SK-N-SH (cell line): ENCODE measurements around the gene MAD1L1. TPM values are rescaled to one million over a fixed set of nuclear protein-coding genes. Genes with fewer than 3 reads are reported as not detected.

Experiments used
- CTCF ChIA-PET: fragments of 300-600, 350-600 bp; formaldehyde crosslinking; extraction: SDS; loops from one replicate; lab custom pipeline; 2021; lab: Yijun Ruan, JAX
- POLR2A ChIA-PET: fragments of 350-600 bp; sonication (Branson Sonifier 250); formaldehyde crosslinking; extraction: SDS; loops from one replicate; lab custom pipeline; 2020; ENCODE audit warnings: antibody characterized with exemption, inconsistent platforms; lab: Yijun Ruan, JAX
- DNase-seq: peaks from one replicate; pipeline ENCODE4 v3.0.0; 2012
- H2AFZ ChIP-seq: fragments of 200-600 bp; sonication (generic); 2 replicates; pipeline ENCODE4 v1.8.1; 2016; ENCODE audit warnings: antibody characterized with exemption, mild to moderate bottlenecking, low read depth
- H3F3A ChIP-seq: fragments of 200-600 bp; sonication (generic); replicated peaks from 2 replicates; pipeline ENCODE3; 2016; ENCODE audit warnings: antibody characterized with exemption, mild to moderate bottlenecking; ENCODE audit not compliant: insufficient read depth
- H3K27ac ChIP-seq, 2 experiments: fragments of 200-500 bp in 1 of 2; fragments of 200-600 bp in 1 of 2; sonication (Bioruptor generic) in 1 of 2; sonication (generic), shearing (Covaris generic) in 1 of 2; 2 replicates each; pipeline versions ENCODE4 v1.5.1 to v1.6.1; 2014 to 2016; ENCODE audit warnings: low read depth in 2 of 2, inconsistent platforms in 1 of 2, low read length in 1 of 2, mild to moderate bottlenecking in 1 of 2, mixed read lengths in 1 of 2
- H3K27me3 ChIP-seq: fragments of 200-600 bp; sonication (generic), shearing (Covaris generic); 2 replicates; pipeline ENCODE4 v1.6.1; 2016; ENCODE audit warnings: mixed run types; ENCODE audit not compliant: insufficient read depth
- H3K36me3 ChIP-seq, 2 experiments: fragments of 200-500 bp in 1 of 2; fragments of 200-600 bp in 1 of 2; sonication (Bioruptor generic) in 1 of 2; sonication (generic) in 1 of 2; replicated peaks in 1 of 2; 2 replicates each; pipeline versions ENCODE3 to v1.5.1; 2014 to 2016; ENCODE audit warnings: low read length in 1 of 2, mild to moderate bottlenecking in 1 of 2; ENCODE audit not compliant: insufficient read depth in 2 of 2, control insufficient read depth in 1 of 2
- H3K4me1 ChIP-seq, 2 experiments: fragments of 200-500 bp in 1 of 2; fragments of 200-600 bp in 1 of 2; sonication (Bioruptor generic) in 1 of 2; sonication (generic), shearing (Covaris generic) in 1 of 2; 2 replicates each; pipeline versions ENCODE4 v1.5.1 to v1.6.1; 2014 to 2016; ENCODE audit warnings: low read depth in 1 of 2, low read length in 1 of 2, mixed run types in 1 of 2; ENCODE audit not compliant: insufficient read depth in 2 of 2, control insufficient read depth in 1 of 2
- H3K4me2 ChIP-seq: fragments of 200-600 bp; sonication (generic), shearing (Covaris generic); 2 replicates; pipeline ENCODE4 v1.6.1; 2017; ENCODE audit warnings: mixed run types
- H3K4me3 ChIP-seq, 2 experiments: fragments of 200-500 bp in 1 of 2; fragments of 200-600 bp in 1 of 2; sonication (Bioruptor generic) in 1 of 2; sonication (generic), shearing (Covaris generic) in 1 of 2; 2 replicates each; pipeline versions ENCODE4 v1.5.1 to v1.8.1; 2014 to 2016; ENCODE audit warnings: low read depth in 2 of 2, inconsistent platforms in 1 of 2, low read length in 1 of 2, mild to moderate bottlenecking in 1 of 2, mixed read lengths in 1 of 2, moderate library complexity in 1 of 2
- H3K79me2 ChIP-seq: fragments of 200-600 bp; sonication (generic); 2 replicates; pipeline ENCODE4 v1.8.1; 2017; ENCODE audit warnings: mild to moderate bottlenecking; ENCODE audit not compliant: insufficient read depth
- H3K9ac ChIP-seq: fragments of 200-600 bp; sonication (generic); 2 replicates; pipeline ENCODE4 v1.6.1; 2017; ENCODE audit warnings: mixed run types
- H3K9me2 ChIP-seq: fragments of 200-600 bp; sonication (generic); 2 replicates; pipeline ENCODE4 v1.6.1; 2017; ENCODE audit warnings: mixed run types
- H3K9me3 ChIP-seq: fragments of 200-600 bp; sonication (generic); 2 replicates; pipeline ENCODE4 v1.6.1; 2017; ENCODE audit warnings: mixed run types, mild to moderate bottlenecking, moderate library complexity
- H4K20me1 ChIP-seq: fragments of 200-600 bp; sonication (generic); 2 replicates; pipeline ENCODE4 v1.6.1; 2017; ENCODE audit warnings: mild to moderate bottlenecking, mixed run types; ENCODE audit not compliant: insufficient read depth
- CHD2 ChIP-seq: fragments of 150-350 bp; IDR thresholded peaks from 2 replicates; pipeline ENCODE4 v1.6.1; 2018; ENCODE audit warnings: low read length; ENCODE audit not compliant: partially characterized antibody
- CTCF ChIP-seq: fragments of 200-600 bp; sonication (generic); IDR thresholded peaks from 2 replicates; pipeline ENCODE4 v1.6.1; 2017; ENCODE audit warnings: antibody characterized with exemption, mild to moderate bottlenecking, moderate library complexity
- ELF1 ChIP-seq: IDR thresholded peaks from 2 replicates; pipeline ENCODE4 v1.4.0; 2012
- MEF2A ChIP-seq: IDR thresholded peaks from 2 replicates; pipeline ENCODE4 v1.4.0; 2012; ENCODE audit warnings: low read depth, borderline replicate concordance
- NRF1 ChIP-seq: IDR thresholded peaks from 2 replicates; pipeline ENCODE4 v1.6.1; 2012; ENCODE audit warnings: low read depth, mild to moderate bottlenecking, low read length
- PBX3 ChIP-seq: IDR thresholded peaks from 2 replicates; pipeline ENCODE4; 2012
- RCOR1 ChIP-seq: fragments of 150-350 bp; IDR thresholded peaks from 2 replicates; pipeline ENCODE4 v1.6.1; 2017; ENCODE audit warnings: antibody characterized with exemption, low read length
- SMC3 ChIP-seq: IDR thresholded peaks from 2 replicates; pipeline ENCODE4 v1.6.1; 2012; ENCODE audit warnings: low read depth, low read length, improper control_type of control experiment
- TCF12 ChIP-seq: IDR thresholded peaks from 2 replicates; pipeline ENCODE4 v1.4.0; 2012
- TEAD4 ChIP-seq: IDR thresholded peaks from 2 replicates; pipeline ENCODE4 v1.4.0; 2012; ENCODE audit warnings: mild to moderate bottlenecking, borderline replicate concordance; ENCODE audit not compliant: insufficient read depth
- USF1 ChIP-seq: IDR thresholded peaks from 2 replicates; pipeline ENCODE4 v1.4.0; 2012; ENCODE audit warnings: low read depth, borderline replicate concordance
- USF2 ChIP-seq: fragments of 150-350 bp; IDR thresholded peaks from 2 replicates; pipeline ENCODE4 v1.6.1; 2017; ENCODE audit warnings: antibody characterized with exemption, low read length, low read depth, borderline replicate concordance
- ZBTB33 ChIP-seq: IDR thresholded peaks from 2 replicates; pipeline ENCODE4 v1.4.0; 2012; ENCODE audit warnings: low read depth, borderline replicate concordance
- WGBS: methylation state at CpG from one replicate; pipeline ENCODE4 v1.1.6; 2017; ENCODE audit warnings: low lambda C conversion rate; 5-methylcytosine and 5-hydroxymethylcytosine counted together
- polyA plus RNA-seq, 3 experiments: library from polyadenylated mRNA; depleted of rRNA; stranded (reverse); fragments of >200 nt; gene quantifications; 2 replicates each; pipeline ENCODE4 v1.2.3, GENCODE V29; 2012
- TF ChIP-seq, protein P1 (sequence below): IDR thresholded peaks from 2 replicates; pipeline ENCODE4 v1.6.1; 2012; ENCODE audit warnings: mild to moderate bottlenecking, low read depth, low read length, moderate library complexity

The MAD1L1 gene
- polyA plus RNA-seq, 1 of the 3 experiments (the other 2 are of a cell fraction) = 46.2 TPM

DNA sequence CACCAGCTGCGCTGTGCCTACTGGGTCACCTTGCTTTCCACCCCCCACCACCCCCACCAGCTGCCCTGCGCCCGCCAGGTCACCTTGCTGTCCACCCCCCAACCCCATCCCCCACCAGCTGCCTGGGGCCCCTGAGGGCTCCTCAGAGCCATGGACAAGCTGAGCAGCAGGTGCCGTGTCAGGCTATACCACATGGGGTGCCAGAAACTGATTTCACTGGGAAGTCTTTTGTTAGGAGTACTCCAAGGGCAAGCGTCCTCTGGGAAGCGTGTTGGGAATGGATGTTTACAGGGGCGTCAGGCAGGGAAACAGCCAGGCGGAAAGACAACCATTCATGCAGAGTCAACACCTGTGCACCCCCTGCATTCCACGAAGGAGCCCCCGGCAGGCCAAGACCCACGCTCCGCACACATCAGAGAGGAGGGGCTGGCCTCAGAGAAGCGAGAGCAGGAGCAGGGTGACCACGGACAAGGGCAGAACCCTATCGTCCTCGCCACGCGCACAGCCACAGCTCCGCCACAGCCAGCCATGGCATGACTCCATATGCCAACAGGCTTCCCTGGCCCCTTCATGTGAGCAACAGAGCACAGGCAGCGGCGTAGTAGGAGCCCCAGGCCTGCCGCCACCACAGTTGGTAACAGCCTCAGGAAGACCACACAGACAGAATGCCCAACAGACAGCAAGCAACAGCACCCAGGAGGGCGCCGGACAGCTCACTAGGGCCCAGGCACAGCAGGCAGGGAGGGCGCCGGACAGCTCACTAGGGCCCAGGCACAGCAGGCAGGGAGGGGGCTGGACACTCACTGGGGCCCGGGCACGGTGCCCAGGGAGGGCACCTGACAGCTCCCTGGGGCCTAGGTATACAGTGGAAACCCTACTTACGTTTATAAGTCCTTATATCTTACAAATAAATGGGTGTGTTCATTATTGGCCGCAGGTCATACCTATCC is 180.8 kb downstream of the MAD1L1 start:
- Histone ChIP-seq H3K9ac (no peak overlapping the region), H3K27me3 (no peaks in the 10 kb centered on the region), H3K36me3 (no peaks in the 10 kb centered on the region), H4K20me1 (no peaks in the 10 kb centered on the region), H2AFZ (no peak overlapping the region), H3F3A (no peaks in the 10 kb centered on the region), H3K9me3 (no peaks in the 10 kb centered on the region), H3K4me2 (no peak overlapping the region), H3K79me2 (no peaks in the 10 kb centered on the region), H3K27ac (peak overlapping the region in 1 of 2 experiments; percentile 26; a peak in 1 of 4 replicates), H3K4me3 (no peak overlapping the region), H3K9me2 (no peaks in the 10 kb centered on the region), H3K4me1 (peaks cover 0 to 22% of the 10 kb centered on the region in 2 experiments; a peak in 1 of 4 replicates)
- ChIA-PET POLR2A (no interaction called here), CTCF (interaction anchor here (1.0 to 1.3 kb wide), 5 partner anchors 12 to 67 kb away, joined by 3 to 5 read pairs (median 3); no protein-coding TSS in a partner anchor)
- TF ChIP-seq PBX3 (no peak), USF2 (no peak), SMC3 (no peak), CHD2 (no peak), RCOR1 (no peak), ZBTB33 (no peak), CTCF (no peak), TCF12 (no peak), ELF1 (no peak), USF1 (no peak), NRF1 (no peak), TEAD4 (no peak), MEF2A (no peak)
- TF ChIP-seq, protein P1, sequence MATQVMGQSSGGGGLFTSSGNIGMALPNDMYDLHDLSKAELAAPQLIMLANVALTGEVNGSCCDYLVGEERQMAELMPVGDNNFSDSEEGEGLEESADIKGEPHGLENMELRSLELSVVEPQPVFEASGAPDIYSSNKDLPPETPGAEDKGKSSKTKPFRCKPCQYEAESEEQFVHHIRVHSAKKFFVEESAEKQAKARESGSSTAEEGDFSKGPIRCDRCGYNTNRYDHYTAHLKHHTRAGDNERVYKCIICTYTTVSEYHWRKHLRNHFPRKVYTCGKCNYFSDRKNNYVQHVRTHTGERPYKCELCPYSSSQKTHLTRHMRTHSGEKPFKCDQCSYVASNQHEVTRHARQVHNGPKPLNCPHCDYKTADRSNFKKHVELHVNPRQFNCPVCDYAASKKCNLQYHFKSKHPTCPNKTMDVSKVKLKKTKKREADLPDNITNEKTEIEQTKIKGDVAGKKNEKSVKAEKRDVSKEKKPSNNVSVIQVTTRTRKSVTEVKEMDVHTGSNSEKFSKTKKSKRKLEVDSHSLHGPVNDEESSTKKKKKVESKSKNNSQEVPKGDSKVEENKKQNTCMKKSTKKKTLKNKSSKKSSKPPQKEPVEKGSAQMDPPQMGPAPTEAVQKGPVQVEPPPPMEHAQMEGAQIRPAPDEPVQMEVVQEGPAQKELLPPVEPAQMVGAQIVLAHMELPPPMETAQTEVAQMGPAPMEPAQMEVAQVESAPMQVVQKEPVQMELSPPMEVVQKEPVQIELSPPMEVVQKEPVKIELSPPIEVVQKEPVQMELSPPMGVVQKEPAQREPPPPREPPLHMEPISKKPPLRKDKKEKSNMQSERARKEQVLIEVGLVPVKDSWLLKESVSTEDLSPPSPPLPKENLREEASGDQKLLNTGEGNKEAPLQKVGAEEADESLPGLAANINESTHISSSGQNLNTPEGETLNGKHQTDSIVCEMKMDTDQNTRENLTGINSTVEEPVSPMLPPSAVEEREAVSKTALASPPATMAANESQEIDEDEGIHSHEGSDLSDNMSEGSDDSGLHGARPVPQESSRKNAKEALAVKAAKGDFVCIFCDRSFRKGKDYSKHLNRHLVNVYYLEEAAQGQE = no peak
- WGBS = 95% methylated on average over 26 of the region's 30 CpGs
- no peak for DNase-seq
